A172 (cell line): ENCODE results near the gene P2RY11. TPM values are rescaled to one million over a fixed set of nuclear protein-coding genes. Genes with fewer than 3 reads are reported as not detected.

Source experiments
- DNase-seq: peaks from one replicate; pipeline ENCODE4 v3.0.0-alpha.2; 2015; ENCODE audit warnings: low spot score
- total RNA-seq: library from RNA; depleted of rRNA; stranded (reverse); fragments of >200 nt; shearing (Covaris generic); gene quantifications from 2 replicates; pipeline ENCODE4 v1.2.3, GENCODE V29; 2014; rRNA removed

P2RY11 gene
- total RNA-seq, result 1.5 and 2.9 TPM in 2 replicates

GRCh38 chr19:10111405-10111811, at the start of gene P2RY11:
Gene P2RY11 (plus strand): TSS chr19:10111693. CDS start chr19:10111722, 29 bp downstream.
- DNase-seq, result no peak

- no peak for DNase-seq
These were observed 49.7 kb upstream of the P2RY11 start for GRCh38 chr19:10061717-10062310.

GRCh38 chr19:10068205-10068604, 43.3 kb upstream of the P2RY11 start:
- no peak for DNase-seq

GRCh38 chr19:10069046-10069445, 42.4 kb upstream of the P2RY11 start:
- DNase-seq, result peak; percentile 38

GRCh38 chr19:10070730-10071446, 40.6 kb upstream of the P2RY11 start:
- no peak for DNase-seq

- peak; percentile 33 for DNase-seq
These were observed 37.3 kb upstream of the P2RY11 start for GRCh38 chr19:10074153-10074552.

- no peak for DNase-seq
These were observed 35.0 kb upstream of the P2RY11 start for GRCh38 chr19:10076535-10076934.

GRCh38 chr19:10078329-10078728, 33.2 kb upstream of the P2RY11 start:
- no peak for DNase-seq

GRCh38 chr19:10079031-10079453, 32.5 kb upstream of the P2RY11 start:
- no peak for DNase-seq

- no peak for DNase-seq
These were observed 27.6 kb upstream of the P2RY11 start for GRCh38 chr19:10083911-10084310.

GRCh38 chr19:10084803-10085202, 26.7 kb upstream of the P2RY11 start:
- DNase-seq, result no peak

- peak; percentile 59 for DNase-seq
These were observed 25.6 kb upstream of the P2RY11 start, which contains the start of gene SHFL for GRCh38 chr19:10085641-10086590. Gene SHFL (plus strand): TSS chr19:10086317. CDS start chr19:10086428, 111 bp downstream.

GRCh38 chr19:10086591-10087192, 24.8 kb upstream of the P2RY11 start:
- no peak for DNase-seq

GRCh38 chr19:10087296-10088061, 24.0 kb upstream of the P2RY11 start:
- DNase-seq, result no peak

- no peak for DNase-seq
These were observed 22.4 kb upstream of the P2RY11 start for GRCh38 chr19:10088949-10089554.

GRCh38 chr19:10089801-10090375, 21.6 kb upstream of the P2RY11 start:
- no peak for DNase-seq

GRCh38 chr19:10091370-10091687, 20.2 kb upstream of the P2RY11 start:
- no peak for DNase-seq

GRCh38 chr19:10091895-10092641, 19.4 kb upstream of the P2RY11 start:
- no peak for DNase-seq

- DNase-seq, result no peak
These were observed 18.7 kb upstream of the P2RY11 start for GRCh38 chr19:10092648-10093294.
